ENCODE results near the gene C11orf21.

The C11orf21 gene

GRCh38 chr11:2260491-2261364 lies 41.0 kb downstream of the C11orf21 start:
- no peak for DNase-seq (ENCODE audit: low read depth)

GRCh38 chr11:2259897-2260451 lies 41.7 kb downstream of the C11orf21 start:
- DNase-seq (ENCODE audit: low read depth): no peak

GRCh38 chr11:2259466-2259830 lies 42.3 kb downstream of the C11orf21 start:
- no peak for DNase-seq (ENCODE audit: low read depth)

GRCh38 chr11:2258501-2259465 lies 42.9 kb downstream of the C11orf21 start:
- DNase-seq (ENCODE audit: low read depth): no peak

GRCh38 chr11:2256951-2257700 lies 44.6 kb downstream of the C11orf21 start:
- DNase-seq (ENCODE audit: low read depth): no peak

- DNase-seq (ENCODE audit: low read depth): no peak
Measured at GRCh38 chr11:2256293-2256913, 45.3 kb downstream of the C11orf21 start.

GRCh38 chr11:2252018-2252417 lies 49.7 kb downstream of the C11orf21 start:
- DNase-seq (ENCODE audit: low read depth): no peak

- DNase-seq (ENCODE audit: low read depth): no peak
Measured at GRCh38 chr11:2251138-2251537, 50.6 kb downstream of the C11orf21 start.

GRCh38 chr11:2250485-2250884 lies 51.2 kb downstream of the C11orf21 start:
- no peak for DNase-seq (ENCODE audit: low read depth)

GRCh38 chr11:2250041-2250440 lies 51.7 kb downstream of the C11orf21 start:
- DNase-seq (ENCODE audit: low read depth): no peak

- DNase-seq (ENCODE audit: low read depth): no peak
Measured at GRCh38 chr11:2249189-2249916, 52.4 kb downstream of the C11orf21 start.

GRCh38 chr11:2248762-2249161 lies 53.0 kb downstream of the C11orf21 start:
- DNase-seq (ENCODE audit: low read depth): no peak

- no peak for DNase-seq (ENCODE audit: low read depth)
Measured at GRCh38 chr11:2248242-2248641, 53.5 kb downstream of the C11orf21 start.

GRCh38 chr11:2247496-2247895 lies 54.2 kb downstream of the C11orf21 start:
- no peak for DNase-seq (ENCODE audit: low read depth)

Measured in activated T-cell treated with anti-CD3 and anti-CD28 coated beads for 24 hours (primary cell).